H9 (cell line): Measurements from ENCODE around the gene ZDHHC11. TPM values are rescaled to one million over a fixed set of nuclear protein-coding genes. Genes with fewer than 3 reads are reported as not detected.

Source experiments
- DNase-seq: peaks from one replicate; pipeline ENCODE4 v3.0.0-alpha.2; 2017
- H2AFZ ChIP-seq: one replicate; pipeline ENCODE4 v1.6.1; 2013; ENCODE audit warnings: mild to moderate bottlenecking, low read length, control low read depth, moderate library complexity
- H2AK5ac ChIP-seq: 2 replicates; pipeline ENCODE4 v1.6.1; 2013; ENCODE audit warnings: low read length, control low read depth, mixed read lengths; ENCODE audit not compliant: insufficient read length
- H2BK120ac ChIP-seq: one replicate; pipeline ENCODE4 v1.6.1; 2013; ENCODE audit warnings: low read depth, mild to moderate bottlenecking, low read length, control low read depth, inconsistent platforms; ENCODE audit not compliant: poor library complexity, severe bottlenecking
- H2BK12ac ChIP-seq: 2 replicates; pipeline ENCODE4 v1.6.1; 2013; ENCODE audit warnings: low read length, control low read depth, mixed read lengths, low read depth; ENCODE audit not compliant: insufficient read length
- H2BK15ac ChIP-seq: 2 replicates; pipeline ENCODE4 v1.6.1; 2013; ENCODE audit warnings: low read depth, low read length, control low read depth
- H2BK20ac ChIP-seq: one replicate; pipeline ENCODE4 v1.6.1; 2013; ENCODE audit warnings: low read depth, mild to moderate bottlenecking, low read length, control low read depth, inconsistent platforms; ENCODE audit not compliant: poor library complexity, severe bottlenecking
- H2BK5ac ChIP-seq: 2 replicates; pipeline ENCODE4 v1.6.1; 2013; ENCODE audit warnings: low read length, control low read depth, mixed read lengths; ENCODE audit not compliant: insufficient read length
- H3K14ac ChIP-seq: 2 replicates; pipeline ENCODE4 v1.6.1; 2013; ENCODE audit warnings: low read length, control low read depth; ENCODE audit not compliant: insufficient read depth
- H3K18ac ChIP-seq: 2 replicates; pipeline ENCODE4 v1.6.1; 2013; ENCODE audit warnings: low read depth, mild to moderate bottlenecking, mixed read lengths, low read length, control low read depth; ENCODE audit not compliant: insufficient read length
- H3K23ac ChIP-seq: 2 replicates; pipeline ENCODE4 v1.6.1; 2013; ENCODE audit warnings: low read length, control low read depth, mixed read lengths, low read depth; ENCODE audit not compliant: insufficient read length
- H3K23me2 ChIP-seq: 2 replicates; pipeline ENCODE4 v1.6.1; 2013; ENCODE audit warnings: low read depth, mild to moderate bottlenecking, mixed read lengths, low read length, control low read depth; ENCODE audit not compliant: insufficient read length, poor library complexity, severe bottlenecking
- H3K27ac ChIP-seq: 2 replicates; pipeline ENCODE4 v1.5.1; 2013; ENCODE audit warnings: low read length, control low read depth, mixed read lengths, low read depth; ENCODE audit not compliant: insufficient read length
- H3K27me3 ChIP-seq: 2 replicates; pipeline ENCODE4 v1.6.1; 2013; ENCODE audit warnings: low read length, control low read depth, inconsistent platforms; ENCODE audit not compliant: insufficient read depth
- H3K4ac ChIP-seq: 2 replicates; pipeline ENCODE4 v1.6.1; 2013; ENCODE audit warnings: low read depth, mild to moderate bottlenecking, control low read depth, inconsistent platforms, low read length, moderate library complexity
- H3K4me1 ChIP-seq: 2 replicates; pipeline ENCODE4 v1.6.1; 2013; ENCODE audit warnings: low read length, control low read depth, inconsistent platforms; ENCODE audit not compliant: insufficient read depth
- H3K4me2 ChIP-seq: 2 replicates; pipeline ENCODE4 v1.6.1; 2013; ENCODE audit warnings: low read length, control low read depth, mixed read lengths; ENCODE audit not compliant: insufficient read length, insufficient read depth
- H3K56ac ChIP-seq: 2 replicates; pipeline ENCODE4 v1.6.1; 2013; ENCODE audit warnings: low read depth, mild to moderate bottlenecking, mixed read lengths, low read length, control low read depth; ENCODE audit not compliant: insufficient read length
- H3K79me1 ChIP-seq: 2 replicates; pipeline ENCODE4 v1.6.1; 2013; ENCODE audit warnings: low read depth, mild to moderate bottlenecking, moderate library complexity, low read length, control low read depth, inconsistent platforms; ENCODE audit not compliant: insufficient read depth, poor library complexity, severe bottlenecking
- H3K79me2 ChIP-seq: 2 replicates; pipeline ENCODE4 v1.6.1; 2013; ENCODE audit warnings: low read length, control low read depth, inconsistent platforms; ENCODE audit not compliant: insufficient read depth
- H3K9ac ChIP-seq: 2 replicates; pipeline ENCODE4 v1.6.1; 2013; ENCODE audit warnings: low read length, control low read depth, mixed read lengths; ENCODE audit not compliant: insufficient read length; ENCODE audit errors: extremely low read depth
- H3K9me3 ChIP-seq: one replicate; pipeline ENCODE4 v1.6.1; 2013; ENCODE audit warnings: low read depth, low read length, inconsistent platforms; ENCODE audit not compliant: control insufficient read depth
- H3T11ph ChIP-seq: one replicate; pipeline ENCODE4 v1.6.1; 2013; ENCODE audit warnings: mild to moderate bottlenecking, low read length, control low read depth, inconsistent platforms
- H4K20me1 ChIP-seq: one replicate; pipeline ENCODE4 v1.6.1; 2013; ENCODE audit not compliant: control insufficient read depth, insufficient read length, insufficient read depth
- H4K5ac ChIP-seq: 2 replicates; pipeline ENCODE4 v1.6.1; 2013; ENCODE audit warnings: low read depth, mild to moderate bottlenecking, mixed read lengths, low read length, control low read depth; ENCODE audit not compliant: insufficient read length
- H4K8ac ChIP-seq: replicated peaks from 2 replicates; pipeline ENCODE4 v1.6.1; 2013; ENCODE audit warnings: low read length, control low read depth, mixed read lengths, low read depth; ENCODE audit not compliant: insufficient read length
- H4K91ac ChIP-seq: 2 replicates; pipeline ENCODE4 v1.6.1; 2013; ENCODE audit warnings: low read depth, mild to moderate bottlenecking, moderate library complexity, mixed read lengths, low read length, control low read depth; ENCODE audit not compliant: insufficient read length
- H3K27ac Mint-ChIP-seq, 3 experiments: 2 replicates in 2 of 3; 3 replicates in 1 of 3; pipeline ENCODE4 v1.8.0; 2020 to 2021; ENCODE audit warnings: mixed read lengths in 3 of 3, mild to moderate bottlenecking in 1 of 3, moderate library complexity in 1 of 3
- H3K27me3 Mint-ChIP-seq: 2 replicates; pipeline ENCODE4 v1.8.0; 2021; ENCODE audit warnings: low read depth, mild to moderate bottlenecking, moderate library complexity, mixed read lengths
- H3K36me3 Mint-ChIP-seq, 3 experiments: 2 replicates in 2 of 3; 3 replicates in 1 of 3; pipeline ENCODE4 v1.8.0; 2020 to 2021; ENCODE audit warnings: low read depth in 3 of 3, mixed read lengths in 3 of 3; ENCODE audit not compliant: insufficient read depth in 1 of 3
- H3K4me1 Mint-ChIP-seq, 2 experiments: 2 replicates each; pipeline ENCODE4 v1.8.0; 2020; ENCODE audit warnings: mixed read lengths in 2 of 2
- H3K4me3 Mint-ChIP-seq, 2 experiments: 2 replicates in 1 of 2; 3 replicates in 1 of 2; pipeline ENCODE4 v1.8.0; 2020 to 2021; ENCODE audit warnings: mild to moderate bottlenecking in 2 of 2, mixed read lengths in 2 of 2, moderate library complexity in 1 of 2
- H3K9me3 Mint-ChIP-seq, 2 experiments: 2 replicates in 1 of 2; 3 replicates in 1 of 2; pipeline ENCODE4 v1.8.0; 2020; ENCODE audit warnings: mild to moderate bottlenecking in 2 of 2, mixed read lengths in 2 of 2, moderate library complexity in 1 of 2
- CTCF ChIP-seq: fragments of 200-600 bp; sonication (generic); conservative IDR thresholded peaks from 3 replicates; pipeline ENCODE4 v1.8.0; 2021; ENCODE audit warnings: antibody characterized with exemption, mild to moderate bottlenecking
- WGBS: extraction: QIAGEN DNeasy Blood & Tissue Kit; methylation state at CpG from one replicate; pipeline ENCODE4 v1.1.7; 2013; ENCODE audit warnings: missing lambda C conversion rate, low lambda C conversion rate, mixed read lengths; ENCODE audit not compliant: insufficient read length; ENCODE audit errors: extremely low coverage; 5-methylcytosine and 5-hydroxymethylcytosine counted together
- total RNA-seq: library from RNA; stranded (reverse); gene quantifications from 2 replicates; pipeline ENCODE4 v1.2.1, GENCODE V29; 2021

Gene ZDHHC11
- total RNA-seq, 1 experiment from 2014 or later = 37.6 TPM

- WGBS = no CpG with 5 or more reads among the region's 32 CpGs
- Histone ChIP-seq H3K23ac (no peak overlapping the region), H4K20me1 (no peaks in the 10 kb centered on the region), H3K27me3 (no peaks in the 10 kb centered on the region), H4K5ac (no peak overlapping the region), H3K14ac (no peak overlapping the region), H3K9me3 (no peaks in the 10 kb centered on the region), H2AFZ (no peak overlapping the region), H4K91ac (no peak overlapping the region), H2BK5ac (no peak overlapping the region), H3K27ac (no peak overlapping the region), H3K9ac (no peak overlapping the region), H3K79me2 (no peaks in the 10 kb centered on the region), H2BK20ac (no peak overlapping the region), H3K4me1 (no peaks in the 10 kb centered on the region), H4K8ac (no peak overlapping the region), H2BK12ac (no peak overlapping the region), H3K79me1 (no peaks in the 10 kb centered on the region), H3T11ph (no peak overlapping the region), H2BK15ac (no peak overlapping the region), H2AK5ac (no peak overlapping the region), H3K56ac (no peak overlapping the region), H3K4ac (no peak overlapping the region), H3K4me2 (no peak overlapping the region), H2BK120ac (no peak overlapping the region), H3K18ac (no peak overlapping the region), H3K23me2 (no peaks in the 10 kb centered on the region)
- TF ChIP-seq CTCF = no peak
- Mint-ChIP-seq H3K27ac (peak overlapping the region in 1 of 3 experiments; percentile 74; a peak in 1 of 7 replicates), H3K27me3 (peaks cover 7% of the 10 kb centered on the region; the same call in 1 of the 2 replicates), H3K9me3 (peaks cover 8 to 18% of the 10 kb centered on the region in 2 experiments; a peak in 4 of 5 replicates), H3K4me1 (peaks cover 2 to 6% of the 10 kb centered on the region in 2 experiments; a peak in 3 of 4 replicates), H3K4me3 (no peak overlapping the region), H3K36me3 (peaks cover 0 to 10% (median 4%) of the 10 kb centered on the region in 3 experiments; a peak in 3 of 7 replicates)
- DNase-seq = peak; percentile 22
Observed at GRCh38 chr5:766666-767431, 83.9 kb downstream of the ZDHHC11 start.
